Hepatocyte (in vitro differentiated cells): ENCODE measurements around the gene BICD2.

Experiments
- EZH2phosphoT487 ChIP-seq: fragments of 200-600 bp; sonication (generic); IDR thresholded peaks from one replicate; pipeline ENCODE4 v1.6.1; 2018; ENCODE audit warnings: antibody characterized with exemption, mild to moderate bottlenecking, low read depth, moderate library complexity; ENCODE audit not compliant: unreplicated experiment, severe bottlenecking
- TF ChIP-seq, protein P1 (sequence below): fragments of 200-600 bp; sonication (generic); IDR thresholded peaks from 2 replicates; pipeline ENCODE4 v1.5.1; 2016; ENCODE audit warnings: antibody characterized with exemption, mild to moderate bottlenecking; ENCODE audit not compliant: poor library complexity

DNA sequence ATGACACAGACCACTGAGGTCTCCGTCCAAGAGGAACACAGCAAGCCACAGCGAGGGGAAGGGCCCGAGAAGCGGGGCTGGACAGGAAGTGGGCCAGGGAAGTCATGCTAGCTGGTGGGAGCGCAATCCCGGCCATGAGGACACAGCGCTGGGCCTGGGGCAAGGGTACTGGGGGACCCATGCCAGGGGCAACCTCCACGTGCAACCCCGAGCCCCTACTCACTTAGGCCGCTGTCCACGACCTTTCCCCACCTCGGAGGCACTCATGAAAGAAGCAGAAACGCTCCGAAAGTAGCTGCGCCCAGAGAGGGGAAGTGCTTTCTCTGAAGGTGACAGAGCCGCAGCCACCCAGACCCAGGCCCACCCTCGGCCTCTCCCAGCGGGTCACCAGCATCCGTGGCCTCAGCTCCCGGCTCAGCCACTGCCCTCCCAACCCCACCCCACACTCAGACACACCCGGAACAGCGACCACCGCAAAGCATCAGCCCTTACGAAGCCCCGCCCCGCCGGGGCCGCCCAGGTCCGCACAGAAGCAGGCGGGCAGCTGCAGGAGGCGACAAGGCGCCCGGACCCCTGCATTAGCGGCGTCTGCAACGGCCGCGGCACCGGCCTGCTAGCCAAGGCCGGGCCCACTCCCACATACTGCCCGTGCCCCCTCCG is 782 bp downstream of the BICD2 start:
- TF ChIP-seq, protein P1, sequence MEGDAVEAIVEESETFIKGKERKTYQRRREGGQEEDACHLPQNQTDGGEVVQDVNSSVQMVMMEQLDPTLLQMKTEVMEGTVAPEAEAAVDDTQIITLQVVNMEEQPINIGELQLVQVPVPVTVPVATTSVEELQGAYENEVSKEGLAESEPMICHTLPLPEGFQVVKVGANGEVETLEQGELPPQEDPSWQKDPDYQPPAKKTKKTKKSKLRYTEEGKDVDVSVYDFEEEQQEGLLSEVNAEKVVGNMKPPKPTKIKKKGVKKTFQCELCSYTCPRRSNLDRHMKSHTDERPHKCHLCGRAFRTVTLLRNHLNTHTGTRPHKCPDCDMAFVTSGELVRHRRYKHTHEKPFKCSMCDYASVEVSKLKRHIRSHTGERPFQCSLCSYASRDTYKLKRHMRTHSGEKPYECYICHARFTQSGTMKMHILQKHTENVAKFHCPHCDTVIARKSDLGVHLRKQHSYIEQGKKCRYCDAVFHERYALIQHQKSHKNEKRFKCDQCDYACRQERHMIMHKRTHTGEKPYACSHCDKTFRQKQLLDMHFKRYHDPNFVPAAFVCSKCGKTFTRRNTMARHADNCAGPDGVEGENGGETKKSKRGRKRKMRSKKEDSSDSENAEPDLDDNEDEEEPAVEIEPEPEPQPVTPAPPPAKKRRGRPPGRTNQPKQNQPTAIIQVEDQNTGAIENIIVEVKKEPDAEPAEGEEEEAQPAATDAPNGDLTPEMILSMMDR = no peak
- no peak for TF ChIP-seq EZH2phosphoT487
